GM18873 (cell line): ENCODE data around the gene MVK.

Source experiments
- ATAC-seq: cut with Tn5 transposase; IDR thresholded peaks from one replicate; pipeline ENCODE4 v1.9.1; 2021; ENCODE audit warnings: mild to moderate bottlenecking, moderate library complexity, moderate number of reproducible peaks; ENCODE audit not compliant: unreplicated experiment, low FRiP score

The MVK gene

DNA sequence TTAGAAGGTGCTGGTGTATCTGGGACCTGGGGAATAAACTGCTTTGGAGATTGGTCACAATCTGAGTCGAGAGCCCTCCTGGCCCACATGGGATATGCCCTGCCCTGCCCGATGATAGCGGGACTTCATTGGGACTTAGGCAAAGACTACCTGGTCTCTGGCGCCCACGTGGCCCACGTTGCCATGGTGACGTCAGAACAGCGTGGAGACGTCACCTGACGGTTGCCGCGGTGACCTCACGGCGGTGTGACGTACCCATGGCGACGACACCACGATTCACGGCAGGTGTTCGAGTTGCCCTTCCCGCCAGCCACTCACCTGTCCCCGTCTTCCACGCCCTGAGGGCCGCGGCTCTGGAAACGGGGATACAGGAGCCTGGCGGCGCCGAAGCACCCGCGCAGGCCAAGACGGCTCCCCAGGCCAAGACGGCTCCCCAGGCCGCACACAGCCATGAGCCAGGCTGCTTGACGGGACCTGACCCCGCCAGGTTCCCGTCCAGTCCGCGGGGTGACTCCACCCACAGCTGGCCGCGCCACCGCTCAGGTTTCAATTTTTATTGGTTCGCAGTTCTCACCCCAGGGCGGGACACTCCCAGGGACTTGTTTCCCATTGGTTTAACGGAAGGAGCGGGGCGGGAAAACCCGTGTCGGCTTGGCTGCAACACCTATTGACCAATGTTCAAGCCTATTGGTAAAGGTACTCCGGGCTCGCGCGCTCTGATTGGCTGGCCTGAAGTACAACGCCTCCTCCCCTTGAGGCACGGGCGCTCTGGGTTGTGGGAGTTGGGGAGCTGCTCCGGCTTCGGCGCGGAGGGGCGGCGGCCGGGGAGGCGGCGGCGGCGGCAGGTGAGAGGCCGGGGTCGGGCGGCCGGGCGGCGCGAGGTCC, at the start of gene MVK, which contains the start of gene MMAB:
MVK (plus strand) TSS at position 766 of the 885 bp plus-strand sequence. CDS start 1,029 bp downstream, outside the sequence.
MMAB (minus strand) TSS at position 476 of the 885 bp plus-strand sequence; CDS start at position 452, 24 bp downstream.
- ATAC-seq = peak; percentile 91

- no peak for ATAC-seq
These were observed 48.9 kb upstream of the MVK start for GRCh38 chr12:109524466-109525278.

DNA sequence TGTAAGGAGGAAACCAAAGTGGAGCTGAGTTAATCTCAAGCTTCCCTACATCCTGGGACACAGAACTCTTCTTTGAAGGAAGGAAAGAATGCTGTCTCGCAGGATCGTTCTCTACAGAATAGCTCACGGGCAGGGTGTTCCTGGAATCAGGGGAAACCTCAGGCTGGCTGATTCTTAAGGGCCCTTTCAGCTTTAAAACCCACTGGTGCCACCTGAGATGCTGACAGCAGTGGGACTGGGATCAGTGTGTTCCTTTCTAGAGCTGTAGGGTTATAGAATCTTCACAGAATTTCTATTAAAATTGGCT, 48.4 kb upstream of the MVK start:
- no peak for ATAC-seq

- ATAC-seq = no peak
These were observed 46.0 kb upstream of the MVK start for GRCh38 chr12:109527489-109528123.

- no peak for ATAC-seq
These were observed 43.6 kb upstream of the MVK start for GRCh38 chr12:109529691-109530640.

DNA sequence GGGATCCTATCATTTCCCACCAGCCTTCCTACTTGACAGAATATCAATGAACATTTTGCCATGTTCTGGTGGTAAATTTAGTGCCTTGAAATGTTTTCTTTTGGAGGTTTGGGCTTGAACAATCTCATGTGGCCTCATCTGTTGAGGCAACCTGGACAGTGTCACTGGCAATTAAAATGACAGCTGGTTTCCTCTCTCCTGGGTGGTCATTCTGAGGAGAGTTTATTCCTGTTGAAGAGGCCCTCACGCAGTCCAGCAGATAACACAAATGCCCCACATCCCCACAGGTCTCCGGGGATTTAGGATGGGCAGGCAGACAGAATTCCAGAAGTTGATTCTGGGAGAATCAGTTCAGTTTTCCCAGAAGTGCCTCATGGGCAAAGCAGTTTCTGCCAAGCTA, 42.2 kb upstream of the MVK start:
- no peak for ATAC-seq

DNA sequence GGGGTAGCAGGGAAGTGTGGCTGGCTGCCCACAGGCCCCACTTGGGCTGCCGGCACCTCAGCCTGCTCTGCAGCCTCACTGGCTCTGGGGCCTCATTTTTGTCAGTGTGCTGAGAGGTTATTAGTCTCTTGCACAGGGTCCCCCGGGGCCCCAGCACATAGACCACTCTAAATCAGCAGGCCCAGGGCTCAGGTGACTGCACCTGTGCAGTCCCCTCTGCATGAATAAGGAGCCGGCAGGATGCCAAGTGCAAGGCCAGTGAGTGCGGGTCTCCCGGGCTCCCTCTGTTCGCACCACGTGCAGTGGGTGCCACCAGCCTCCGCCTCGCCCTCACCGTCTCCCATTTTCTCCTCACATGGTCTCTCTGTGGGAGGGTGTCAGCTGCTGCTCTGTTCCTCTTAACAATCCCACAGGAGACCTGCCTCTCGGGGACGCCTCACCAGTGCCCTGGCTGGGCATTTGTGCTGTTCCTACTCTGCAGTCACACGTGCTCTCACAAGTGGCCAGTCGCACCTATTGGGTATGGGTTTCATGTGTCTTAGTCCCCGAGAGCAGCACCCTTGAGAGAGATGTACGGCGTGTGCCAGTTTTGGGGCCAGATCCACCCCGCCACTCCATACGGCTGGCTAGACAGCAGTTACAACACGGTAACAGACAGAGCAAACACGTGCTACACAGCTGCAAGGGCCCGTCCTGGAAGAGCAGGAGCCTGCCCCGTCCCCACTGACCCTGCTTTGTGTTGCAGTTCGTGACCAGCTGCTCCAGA, 40.7 kb upstream of the MVK start:
- ATAC-seq = no peak

DNA sequence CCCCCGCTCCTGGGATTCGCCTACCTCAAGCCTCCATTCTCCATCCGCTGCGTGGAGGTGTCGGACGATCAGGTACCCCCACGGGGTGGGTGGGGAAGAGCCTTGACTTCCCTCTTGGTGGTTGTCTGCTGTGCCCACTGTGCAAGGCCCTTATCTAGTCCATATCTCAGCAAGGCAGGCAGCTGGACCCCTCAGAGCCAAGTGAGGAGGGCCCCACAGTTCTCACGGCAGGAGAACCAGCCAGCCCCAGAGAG, 40.2 kb upstream of the MVK start:
- no peak for ATAC-seq

GRCh38 chr12:109534456-109534855, 39.1 kb upstream of the MVK start:
- no peak for ATAC-seq

DNA sequence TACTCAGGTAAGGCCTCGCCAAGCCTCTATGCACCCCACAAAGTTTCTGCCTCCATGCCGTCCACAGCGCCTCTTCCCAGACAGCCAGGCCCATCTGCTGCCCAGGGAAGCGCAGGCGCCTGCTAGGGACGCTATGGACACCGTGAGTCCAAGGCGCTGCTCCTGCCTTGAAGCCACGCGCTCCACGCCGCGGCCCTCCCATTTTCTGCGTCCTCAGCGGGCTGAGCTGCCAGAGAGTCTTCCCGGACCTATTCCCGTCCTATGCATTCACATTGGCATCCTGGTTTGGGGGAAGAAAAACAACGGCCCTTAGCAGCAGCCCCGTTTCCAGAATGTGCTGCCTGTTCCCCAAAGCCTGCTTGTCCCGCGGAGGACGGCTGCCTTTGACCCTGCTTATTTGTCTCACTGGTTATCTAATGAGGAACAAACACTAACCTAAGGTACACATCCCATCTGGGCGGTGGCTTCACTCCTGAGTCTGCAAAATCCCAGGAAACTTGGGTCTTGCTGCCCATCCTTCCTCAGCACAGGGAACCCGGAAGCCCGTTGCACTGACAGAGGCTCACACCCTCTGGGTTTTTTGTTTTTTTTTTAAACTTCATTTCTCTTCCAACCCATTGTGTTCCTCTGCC, 38.2 kb upstream of the MVK start:
- ATAC-seq = no peak

DNA sequence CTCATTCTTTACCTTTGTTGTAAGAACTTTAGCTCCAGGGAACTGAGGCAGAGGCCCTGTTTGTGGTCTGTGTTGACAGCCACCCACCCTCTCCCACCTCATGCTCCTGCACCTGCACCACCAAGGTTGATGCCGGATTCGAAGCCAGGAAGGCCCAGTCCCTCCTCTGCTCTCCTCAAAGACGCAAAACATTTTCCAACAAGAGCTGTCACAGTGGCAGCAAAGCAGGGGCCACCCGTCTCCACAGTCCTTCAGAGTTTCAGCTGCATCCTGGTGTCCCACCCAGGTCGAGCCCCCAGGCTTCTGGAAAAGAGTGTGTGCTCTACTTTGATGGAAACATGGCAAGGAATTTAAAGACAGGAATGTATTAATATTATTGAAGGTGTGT, 37.7 kb upstream of the MVK start:
- ATAC-seq = no peak

- no peak for ATAC-seq
These were observed 36.5 kb upstream of the MVK start for GRCh38 chr12:109537136-109537535.

DNA sequence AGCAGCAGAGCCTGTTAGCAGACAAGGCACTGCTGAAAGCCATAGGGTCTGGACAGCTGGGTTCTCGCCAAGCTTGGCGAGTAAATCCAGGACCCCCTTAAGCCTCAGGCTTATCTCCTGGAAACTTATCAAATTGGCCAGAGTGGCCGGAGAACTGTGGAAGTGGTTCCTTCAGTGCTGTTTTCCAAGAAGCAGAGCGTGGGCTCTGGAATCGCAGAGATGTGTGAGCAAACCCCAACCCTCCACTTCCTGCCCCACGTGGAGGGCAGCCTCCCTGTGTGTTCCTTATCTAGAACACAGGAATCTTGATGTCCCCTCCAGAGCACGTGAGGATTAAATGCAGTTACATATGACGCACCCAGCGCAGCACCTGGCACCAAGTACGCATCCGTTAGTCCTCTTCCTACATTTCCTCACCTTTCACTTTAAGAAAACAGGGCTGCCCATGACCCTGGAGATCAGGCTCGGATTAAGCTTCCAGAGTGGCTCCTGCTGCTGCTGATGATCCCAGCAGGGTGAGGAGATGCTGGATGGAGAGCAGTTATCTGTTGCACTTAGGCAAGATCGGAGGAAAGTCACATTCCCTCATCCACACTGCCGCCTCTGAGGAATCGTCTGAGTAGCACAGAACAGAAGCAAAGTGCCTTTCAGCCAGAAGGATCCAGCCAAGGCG, 35.3 kb upstream of the MVK start:
- no peak for ATAC-seq

- no peak for ATAC-seq
These were observed 34.1 kb upstream of the MVK start for GRCh38 chr12:109539508-109539907.

DNA sequence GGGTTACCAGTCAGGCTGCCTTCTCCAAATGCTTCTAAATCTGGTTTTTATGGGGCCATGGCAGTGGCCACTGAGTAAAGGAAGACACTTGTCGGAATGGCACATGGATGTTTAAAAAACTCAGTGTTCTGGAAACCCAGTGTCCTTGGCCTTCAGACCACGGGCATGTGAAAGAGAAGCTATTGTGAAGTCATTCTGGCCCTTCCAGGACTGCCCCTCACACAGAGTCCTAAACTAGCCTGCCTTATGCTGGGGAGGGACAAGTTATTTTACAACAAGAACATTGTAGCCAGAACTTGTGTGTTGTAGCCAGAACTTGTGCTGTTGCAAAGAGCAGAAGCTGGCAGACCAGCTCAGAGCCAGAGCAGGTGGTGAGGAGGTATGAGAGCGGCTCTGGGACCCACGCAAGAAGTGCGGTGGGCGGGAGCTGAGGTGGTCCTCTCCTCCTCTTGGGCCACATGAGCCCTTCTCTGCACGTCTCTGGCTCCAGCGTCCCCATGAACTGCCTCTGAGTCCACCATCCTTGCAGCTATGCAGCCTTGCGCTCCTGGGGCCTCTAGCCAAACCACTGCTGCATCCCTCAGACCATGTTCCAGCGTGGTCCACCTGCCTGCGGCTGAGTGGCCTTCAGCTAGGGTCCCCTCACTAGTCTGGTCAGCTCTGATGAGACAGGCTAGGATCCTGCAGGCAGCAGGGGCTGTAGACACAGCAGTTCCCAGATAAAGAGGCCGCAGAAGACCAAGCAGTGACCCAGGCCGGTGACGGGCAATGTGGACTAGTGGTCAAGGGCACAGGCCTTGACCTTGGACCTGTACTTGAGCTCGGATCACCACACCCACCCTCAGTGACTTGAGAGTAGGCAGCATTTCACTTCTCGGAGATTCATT, 32.8 kb upstream of the MVK start:
- ATAC-seq = no peak

DNA sequence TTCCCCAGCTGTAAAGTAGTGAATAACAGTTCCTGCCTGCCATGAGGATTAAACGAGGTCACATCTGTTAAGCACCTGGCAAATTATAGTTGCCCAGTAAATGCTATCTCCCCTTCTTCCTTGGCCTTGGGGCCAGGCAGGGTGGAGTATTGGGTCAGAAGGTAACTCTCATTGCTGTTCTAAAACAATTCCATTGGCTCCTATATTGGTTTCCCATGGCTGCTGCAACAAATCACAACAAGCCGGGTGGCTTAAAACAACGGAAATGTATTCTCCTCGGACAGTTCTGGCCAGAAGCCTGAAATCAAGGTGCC, 32.2 kb upstream of the MVK start:
- ATAC-seq = no peak

GRCh38 chr12:109542014-109542413, 31.6 kb upstream of the MVK start:
- ATAC-seq = no peak

DNA sequence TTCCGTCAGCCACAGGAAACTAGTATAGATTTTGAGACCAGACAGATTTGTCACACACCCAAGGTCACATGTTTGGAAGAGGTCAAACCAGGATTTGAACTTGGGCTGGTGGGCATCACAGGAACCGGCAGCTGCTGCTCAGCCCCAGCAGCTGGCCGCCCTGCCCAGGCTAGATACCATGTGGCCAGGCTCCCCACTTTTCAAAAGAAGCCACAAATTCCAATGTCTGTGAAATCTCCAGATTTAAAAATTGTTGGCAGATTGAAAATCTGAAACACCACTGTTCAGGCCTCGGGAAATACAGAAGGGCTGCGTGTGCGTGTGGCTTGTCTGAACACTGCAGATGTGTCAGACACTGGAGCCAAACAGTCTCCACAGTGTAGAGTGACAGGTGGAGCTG, 30.7 kb upstream of the MVK start:
- no peak for ATAC-seq
